Breast epithelium (tissue), 4 donors: ENCODE results near the gene NDUFC2. TPM values are rescaled to one million over a fixed set of nuclear protein-coding genes. Genes with fewer than 3 reads are reported as not detected.
A peak's percentile ranks its signal among the peaks of the same experiment; 100 is the strongest.
"Not testable (repeated sequence)": the region's sequence is repeated elsewhere in the genome, so short reads cannot be mapped to it uniquely, and the experiment has no call there.

Source experiments
- DNase-seq, 2 donors: peaks; one replicate each; pipeline ENCODE4 v3.0.0-alpha.2; 2019; ENCODE audit warnings: low spot score in 2 of 2
- H3K27ac ChIP-seq, 2 donors: fragments of 200-600 bp; sonication (generic) in 1 of 2; one replicate each; pipeline ENCODE4 v1.5.1; 2016 to 2019; ENCODE audit warnings: mild to moderate bottlenecking in 1 of 2
- H3K27me3 ChIP-seq, 2 donors: fragments of 200-600 bp; sonication (generic) in 1 of 2; one replicate each; pipeline versions ENCODE4 v1.5.1 to v1.6.0; 2017 to 2019; ENCODE audit warnings: control low read depth in 1 of 2, mild to moderate bottlenecking in 1 of 2
- H3K36me3 ChIP-seq: fragments of 200-600 bp; one replicate; pipeline ENCODE4 v1.5.1; 2019
- H3K4me1 ChIP-seq, 2 donors: fragments of 200-600 bp; sonication (generic); one replicate each; pipeline ENCODE4 v1.5.1; 2016 to 2019; ENCODE audit warnings: control low read depth in 1 of 2
- H3K4me3 ChIP-seq, 3 donors: fragments of 200-600 bp; sonication (generic); 1 replicate in 2 of 3; 2 replicates in 1 of 3; pipeline ENCODE4 v1.5.1; 2016 to 2019; ENCODE audit warnings: mild to moderate bottlenecking in 3 of 3, moderate library complexity in 2 of 3
- H3K9me3 ChIP-seq, 2 donors: fragments of 200-600 bp; sonication (generic) in 1 of 2; one replicate each; pipeline ENCODE4 v1.5.1; 2016 to 2019; ENCODE audit warnings: control low read depth in 1 of 2
- CTCF ChIP-seq, 3 donors: fragments of 450-650 bp; IDR thresholded peaks; one replicate each; pipeline ENCODE4 v1.5.1; 2016 to 2017; ENCODE audit warnings: antibody characterized with exemption in 3 of 3, mild to moderate bottlenecking in 3 of 3, moderate library complexity in 3 of 3
- POLR2A ChIP-seq: fragments of 450-650 bp; IDR thresholded peaks from one replicate; pipeline ENCODE4 v1.6.1; 2016; ENCODE audit warnings: antibody characterized with exemption, mild to moderate bottlenecking, moderate library complexity
- POLR2AphosphoS5 ChIP-seq, 3 donors: sonication (generic); formaldehyde crosslinking; IDR thresholded peaks; one replicate each; pipeline ENCODE4 v1.6.1; 2017; ENCODE audit warnings: antibody characterized with exemption in 3 of 3
- intact Hi-C: fragments of 100-400 bp; cut with DNase I; formaldehyde crosslinking; loops from one replicate; pipeline ENCODE4 v1.15.1; 2023; ENCODE audit warnings: low total_unique reads
- total RNA-seq, 3 donors: library from RNA; depleted of rRNA; stranded (reverse); fragments of >200 nt; gene quantifications; one replicate each; pipeline ENCODE4 v1.1.0, GENCODE V29; 2016

The NDUFC2 gene
- total RNA-seq, 3 donors from 2014 or later: 101 to 105 (median 103) TPM

GRCh38 chr11:78034623-78035022 lies 45.0 kb downstream of the NDUFC2 start:
- Histone ChIP-seq H3K4me1 (peaks cover 0 to 8% of the 10 kb centered on the region in 2 donors), H3K27ac (no peak overlapping the region), H3K4me3 (no peak overlapping the region), H3K9me3 (no peaks in the 10 kb centered on the region), H3K36me3 (no peaks in the 10 kb centered on the region), H3K27me3 (no peaks in the 10 kb centered on the region)
- no peak for TF ChIP-seq CTCF (IDR thresholded peaks at IDR 0.05)
- TF ChIP-seq POLR2A: no peak
- TF ChIP-seq POLR2AphosphoS5 (IDR thresholded peaks at IDR 0.05): no peak
- intact Hi-C loops: no loop called here
- no peak for DNase-seq

- H3K4me1 ChIP-seq: peaks cover 0 to 7% of the 10 kb centered on the region in 2 donors
- H3K9me3 ChIP-seq: no peaks in the 10 kb centered on the region
- H3K27me3 ChIP-seq: no peaks in the 10 kb centered on the region
- intact Hi-C loops: no loop called here
- H3K4me3 ChIP-seq: no peak overlapping the region
- H3K27ac ChIP-seq: no peak overlapping the region
- no peak for TF ChIP-seq POLR2A
- TF ChIP-seq POLR2AphosphoS5 (IDR thresholded peaks at IDR 0.05): no peak
- no peak for TF ChIP-seq CTCF (IDR thresholded peaks at IDR 0.05)
- DNase-seq: no peak
- no peaks in the 10 kb centered on the region for H3K36me3 ChIP-seq
These were observed 46.6 kb downstream of the NDUFC2 start for GRCh38 chr11:78033040-78033439.

- Histone ChIP-seq H3K36me3 (no peaks in the 10 kb centered on the region), H3K27me3 (no peaks in the 10 kb centered on the region), H3K27ac (peak overlapping the region; percentile 9 to 78), H3K4me3 (no peak overlapping the region), H3K9me3 (no peaks in the 10 kb centered on the region), H3K4me1 (peaks cover 0 to 7% of the 10 kb centered on the region in 2 donors)
- DNase-seq: no peak
- intact Hi-C loops: no loop called here
- TF ChIP-seq POLR2AphosphoS5 (IDR thresholded peaks at IDR 0.05) (no peak), POLR2A (no peak), CTCF (IDR thresholded peaks at IDR 0.05) (no peak)
These were observed 47.6 kb downstream of the NDUFC2 start for GRCh38 chr11:78032090-78032489.

- no peak for DNase-seq
- Histone ChIP-seq H3K36me3 (no peaks in the 10 kb centered on the region), H3K27me3 (no peaks in the 10 kb centered on the region), H3K4me1 (peaks cover 0 to 7% of the 10 kb centered on the region in 2 donors), H3K4me3 (no peak overlapping the region), H3K27ac (peak overlapping the region; percentile 9 to 78), H3K9me3 (no peaks in the 10 kb centered on the region)
- no peak for TF ChIP-seq POLR2A
- no peak for TF ChIP-seq POLR2AphosphoS5 (IDR thresholded peaks at IDR 0.05)
- no peak for TF ChIP-seq CTCF (IDR thresholded peaks at IDR 0.05)
- intact Hi-C loops: no loop called here
These were observed 48.0 kb downstream of the NDUFC2 start for GRCh38 chr11:78031629-78032028.

- H3K9me3 ChIP-seq: no peaks in the 10 kb centered on the region
- no peaks in the 10 kb centered on the region for H3K36me3 ChIP-seq
- H3K4me1 ChIP-seq: peaks cover 0 to 7% of the 10 kb centered on the region in 2 donors
- intact Hi-C loops: no loop called here
- no peak for TF ChIP-seq CTCF (IDR thresholded peaks at IDR 0.05)
- TF ChIP-seq POLR2AphosphoS5 (IDR thresholded peaks at IDR 0.05): peak in 1 of 3 donors; percentile 20
- no peaks in the 10 kb centered on the region for H3K27me3 ChIP-seq
- peak; percentile 75 to 79 for DNase-seq
- H3K4me3 ChIP-seq: no peak overlapping the region
- peak overlapping the region; percentile 78 for H3K27ac ChIP-seq
These were observed 49.0 kb downstream of the NDUFC2 start for GRCh38 chr11:78030429-78031325.

- intact Hi-C loops, H3K9me3 ChIP-seq, H3K4me3 ChIP-seq, H3K4me1 ChIP-seq, H3K36me3 ChIP-seq, H3K27me3 ChIP-seq: not testable (repeated sequence)
- H3K27ac ChIP-seq: peak overlapping the region in 1 of 2 donors; percentile 41
- peak in 1 of 2 donors; percentile 48 for DNase-seq
These were observed 51.2 kb downstream of the NDUFC2 start for GRCh38 chr11:78028423-78028822.
